A549 (cell line): ENCODE data around the gene TOGARAM2.

Experiments used
- HOXB13 ChIP-seq: fragments of 250-450 bp; sonication (Bioruptor Pico); IDR thresholded peaks from 2 replicates; pipeline ENCODE4 v1.5.0; 2020; ENCODE audit warnings: low read depth, mild to moderate bottlenecking, moderate library complexity
- POLR2A ChIP-seq: IDR thresholded peaks from 2 replicates; pipeline ENCODE4 v1.6.1; 2012; ENCODE audit warnings: mild to moderate bottlenecking, low read length
- RAD21 ChIP-seq, 2 experiments: fragments of >200 bp in 1 of 2; sonication (Bioruptor Twin) in 1 of 2; formaldehyde crosslinking in 1 of 2; IDR thresholded peaks in 1 of 2; conservative IDR thresholded peaks in 1 of 2; 2 replicates in 1 of 2; 3 replicates in 1 of 2; pipeline ENCODE4 v1.6.1; 2012 to 2018; ENCODE audit warnings: inconsistent platforms in 1 of 2
- SREBF2 ChIP-seq: fragments of 450-650 bp; IDR thresholded peaks from 2 replicates; pipeline ENCODE4 v1.6.1; 2014; ENCODE audit warnings: mild to moderate bottlenecking, moderate library complexity

DNA sequence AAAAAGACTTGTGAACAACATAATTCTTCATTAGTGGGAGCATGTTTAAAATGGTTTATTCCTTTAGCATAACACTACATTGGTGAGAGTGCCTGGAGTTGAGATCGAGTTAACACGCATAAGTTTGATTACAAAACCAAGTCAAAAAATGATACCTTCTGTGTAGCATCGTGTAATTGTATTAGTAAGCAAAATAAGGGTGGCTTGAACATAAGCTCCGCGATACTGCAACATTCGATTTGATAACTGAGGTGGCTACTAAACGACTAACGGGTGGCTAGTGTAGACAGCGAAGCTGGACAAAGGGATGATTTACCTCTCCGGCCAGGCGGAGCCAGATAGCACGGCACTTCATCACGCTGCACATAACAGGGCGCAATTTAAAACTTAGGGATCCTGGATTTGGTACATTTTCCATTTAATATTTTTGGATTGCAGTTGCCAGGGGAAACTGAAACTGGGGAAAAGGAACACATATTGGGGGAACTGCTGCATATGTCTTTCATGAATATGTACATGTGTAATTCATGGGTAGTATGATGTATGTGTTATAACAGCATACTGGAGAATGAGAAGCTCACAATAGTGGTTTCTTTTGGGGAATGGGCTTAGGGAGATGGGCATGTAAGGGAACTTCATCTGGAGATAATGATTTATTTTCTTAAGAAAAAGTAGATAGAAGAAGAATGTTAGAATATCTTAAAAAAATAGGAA, 36.4 kb upstream of the TOGARAM2 start:
- TF ChIP-seq POLR2A (no peak), RAD21 (conservative IDR thresholded peaks at IDR 0.05 in 1 of 2, IDR thresholded peaks at IDR 0.05 in 1 of 2) (no peak), SREBF2 (no peak), HOXB13 (CRISPR knock-in tag) (no peak)
